Measurements from ENCODE around the gene MYBPC1.
"Not testable (repeated sequence)": the region's sequence is repeated elsewhere in the genome, so short reads cannot be mapped to it uniquely, and the experiment has no call there.

The MYBPC1 gene

GRCh38 chr12:101720118-101720517 lies 125.3 kb downstream of the MYBPC1 start:
- Histone ChIP-seq H3K27me3 (ENCODE audit: control insufficient read depth, insufficient read depth, low read length) (no peaks in the 10 kb centered on the region), H3K36me3 (ENCODE audit: control insufficient read depth, low read depth, low read length) (peaks cover 3% of the 10 kb centered on the region), H3K4me1 (ENCODE audit: control insufficient read depth, low read depth, low read length) (no peaks in the 10 kb centered on the region), H3K9ac (ENCODE audit: low read length) (no peak overlapping the region), H3K4me3 (ENCODE audit: low read length) (no peak overlapping the region), H3K9me3 (ENCODE audit: control insufficient read depth, low read depth, low read length) (no peaks in the 10 kb centered on the region), H3K27ac (ENCODE audit: low read length) (no peak overlapping the region)

DNA sequence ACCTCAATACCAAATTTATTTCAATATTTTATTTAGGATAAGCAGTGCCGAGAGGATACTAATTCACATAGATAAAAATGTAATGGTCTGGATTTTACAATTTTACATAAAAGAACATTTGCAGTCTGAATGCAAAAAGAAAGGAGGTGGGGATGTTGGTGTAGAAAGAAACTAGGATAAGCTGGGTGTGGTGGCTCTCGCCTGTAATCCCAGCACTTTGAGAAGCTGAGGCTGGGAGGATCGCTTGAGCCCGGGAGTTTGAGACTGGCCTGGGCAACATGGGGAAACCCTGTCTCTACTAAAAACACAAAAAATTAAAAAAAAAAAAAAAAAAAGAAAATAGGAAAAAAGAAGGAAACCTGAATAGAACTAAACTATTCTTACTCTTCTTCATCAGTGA lies 127.6 kb downstream of the MYBPC1 start:
- no peaks in the 10 kb centered on the region for H3K9me3 ChIP-seq (ENCODE audit: control insufficient read depth, low read depth, low read length)
- H3K27ac ChIP-seq (ENCODE audit: low read length), result no peak overlapping the region
- H3K27me3 ChIP-seq (ENCODE audit: control insufficient read depth, insufficient read depth, low read length), result no peaks in the 10 kb centered on the region
- H3K9ac ChIP-seq (ENCODE audit: low read length), result no peak overlapping the region
- H3K36me3 ChIP-seq (ENCODE audit: control insufficient read depth, low read depth, low read length), result peaks cover 8% of the 10 kb centered on the region
- H3K4me1 ChIP-seq (ENCODE audit: control insufficient read depth, low read depth, low read length), result no peaks in the 10 kb centered on the region
- no peak overlapping the region for H3K4me3 ChIP-seq (ENCODE audit: low read length)

GRCh38 chr12:101727098-101727497 lies 132.3 kb downstream of the MYBPC1 start:
- H3K9ac ChIP-seq (ENCODE audit: low read length), result no peak overlapping the region
- no peak overlapping the region for H3K4me3 ChIP-seq (ENCODE audit: low read length)
- no peak overlapping the region for H3K27ac ChIP-seq (ENCODE audit: low read length)
- no peaks in the 10 kb centered on the region for H3K4me1 ChIP-seq (ENCODE audit: control insufficient read depth, low read depth, low read length)
- no peaks in the 10 kb centered on the region for H3K9me3 ChIP-seq (ENCODE audit: control insufficient read depth, low read depth, low read length)
- no peaks in the 10 kb centered on the region for H3K27me3 ChIP-seq (ENCODE audit: control insufficient read depth, insufficient read depth, low read length)
- H3K36me3 ChIP-seq (ENCODE audit: control insufficient read depth, low read depth, low read length), result peaks cover 8% of the 10 kb centered on the region

- H3K9ac ChIP-seq (ENCODE audit: low read length), result no peak overlapping the region
- no peaks in the 10 kb centered on the region for H3K4me1 ChIP-seq (ENCODE audit: control insufficient read depth, low read depth, low read length)
- peaks cover 6% of the 10 kb centered on the region for H3K36me3 ChIP-seq (ENCODE audit: control insufficient read depth, low read depth, low read length)
- H3K27me3 ChIP-seq (ENCODE audit: control insufficient read depth, insufficient read depth, low read length), result no peaks in the 10 kb centered on the region
- H3K27ac ChIP-seq (ENCODE audit: low read length), result no peak overlapping the region
- no peaks in the 10 kb centered on the region for H3K9me3 ChIP-seq (ENCODE audit: control insufficient read depth, low read depth, low read length)
- no peak overlapping the region for H3K4me3 ChIP-seq (ENCODE audit: low read length)
Measured at GRCh38 chr12:101729842-101730241, 135.1 kb downstream of the MYBPC1 start.

- no peaks in the 10 kb centered on the region for H3K9me3 ChIP-seq (ENCODE audit: control insufficient read depth, low read depth, low read length)
- H3K9ac ChIP-seq (ENCODE audit: low read length), result no peak overlapping the region
- no peak overlapping the region for H3K4me3 ChIP-seq (ENCODE audit: low read length)
- no peak overlapping the region for H3K27ac ChIP-seq (ENCODE audit: low read length)
- no peaks in the 10 kb centered on the region for H3K4me1 ChIP-seq (ENCODE audit: control insufficient read depth, low read depth, low read length)
- H3K36me3 ChIP-seq (ENCODE audit: control insufficient read depth, low read depth, low read length), result no peaks in the 10 kb centered on the region
- no peaks in the 10 kb centered on the region for H3K27me3 ChIP-seq (ENCODE audit: control insufficient read depth, insufficient read depth, low read length)
Measured at GRCh38 chr12:101732318-101732717, 137.5 kb downstream of the MYBPC1 start.

DNA sequence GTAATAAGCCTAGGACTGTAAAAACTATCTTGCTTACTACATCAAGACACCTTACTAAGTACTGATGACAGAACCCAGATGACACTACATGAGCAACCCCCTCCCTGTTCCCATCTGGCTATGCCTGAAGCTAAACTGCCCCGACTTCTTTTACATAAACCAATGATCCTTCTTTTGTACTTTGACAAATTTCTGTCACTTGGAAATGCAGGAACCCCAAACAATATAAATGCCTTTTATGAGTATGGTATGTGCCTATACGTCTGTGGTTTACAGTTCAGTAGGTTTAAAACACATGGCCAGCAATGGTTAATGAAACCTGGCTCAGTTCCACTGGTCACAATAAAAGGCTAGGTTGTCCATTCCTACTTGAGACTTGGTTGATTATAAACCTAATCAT lies 138.4 kb downstream of the MYBPC1 start:
- Histone ChIP-seq H3K27me3 (ENCODE audit: control insufficient read depth, insufficient read depth, low read length) (no peaks in the 10 kb centered on the region), H3K9me3 (ENCODE audit: control insufficient read depth, low read depth, low read length) (no peaks in the 10 kb centered on the region), H3K4me1 (ENCODE audit: control insufficient read depth, low read depth, low read length) (no peaks in the 10 kb centered on the region), H3K27ac (ENCODE audit: low read length) (no peak overlapping the region), H3K36me3 (ENCODE audit: control insufficient read depth, low read depth, low read length) (no peaks in the 10 kb centered on the region), H3K9ac (ENCODE audit: low read length) (no peak overlapping the region), H3K4me3 (ENCODE audit: low read length) (no peak overlapping the region)

GRCh38 chr12:101734482-101734881 lies 139.7 kb downstream of the MYBPC1 start:
- not testable (repeated sequence) for H3K4me3 ChIP-seq (ENCODE audit: low read length); H3K9ac ChIP-seq (ENCODE audit: low read length); H3K27me3 ChIP-seq (ENCODE audit: control insufficient read depth, insufficient read depth, low read length); H3K4me1 ChIP-seq (ENCODE audit: control insufficient read depth, low read depth, low read length); H3K9me3 ChIP-seq (ENCODE audit: control insufficient read depth, low read depth, low read length); H3K36me3 ChIP-seq (ENCODE audit: control insufficient read depth, low read depth, low read length); H3K27ac ChIP-seq (ENCODE audit: low read length)
